ENCODE data around the gene NBPF3.
"Not testable (repeated sequence)": the region's sequence is repeated elsewhere in the genome, so short reads cannot be mapped to it uniquely, and the experiment has no call there.

The NBPF3 gene

DNA sequence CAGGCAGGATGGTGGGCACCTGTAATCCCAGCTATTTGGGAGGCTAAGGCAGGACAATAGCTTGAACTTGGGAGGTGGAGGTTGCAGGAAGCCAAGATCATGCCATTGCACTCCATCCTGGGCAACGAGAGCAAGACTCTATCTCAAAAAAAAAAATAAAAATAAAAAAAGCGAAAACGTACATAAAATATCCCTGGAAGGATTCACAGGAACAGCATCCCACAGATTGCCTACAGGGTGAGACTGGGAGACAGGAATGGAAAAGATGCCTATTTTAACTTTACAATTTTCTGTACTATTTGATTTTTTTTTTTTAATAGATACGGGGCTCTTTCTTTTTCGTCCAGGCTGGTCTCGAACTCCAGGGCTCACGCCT lies 604 bp upstream of the NBPF3 start:
- DNase-seq = no peak

DNA sequence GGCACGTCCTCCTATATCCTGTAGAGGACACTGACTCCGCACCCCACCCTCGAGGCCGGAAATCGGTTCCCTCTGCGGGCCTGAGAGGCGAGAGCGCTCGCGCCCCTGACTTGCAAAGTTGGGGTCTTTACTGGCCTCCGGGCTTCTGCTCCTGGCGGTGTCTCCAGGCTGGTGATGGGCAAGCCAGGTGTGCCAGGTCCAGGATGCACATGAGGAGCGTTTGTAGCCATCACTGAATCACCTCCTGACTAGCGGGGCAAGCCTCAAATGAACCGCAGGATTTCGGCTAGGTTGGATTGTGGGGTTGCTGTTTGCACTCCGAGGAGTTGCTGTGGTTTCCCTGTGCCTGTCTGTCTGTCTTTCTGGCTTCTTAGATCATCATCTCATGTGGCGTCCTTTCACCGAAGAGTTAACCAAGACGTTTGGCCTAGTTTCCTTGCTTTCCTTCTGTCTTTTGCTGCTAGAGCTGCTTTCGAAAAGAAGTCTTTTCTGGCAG lies 741 bp downstream of the NBPF3 start:
- DNase-seq = peak; percentile 21

GRCh38 chr1:21446647-21447046 lies 6.7 kb downstream of the NBPF3 start:
- not testable (repeated sequence) for DNase-seq

GRCh38 chr1:21447311-21447710 lies 7.4 kb downstream of the NBPF3 start:
- no peak for DNase-seq

DNA sequence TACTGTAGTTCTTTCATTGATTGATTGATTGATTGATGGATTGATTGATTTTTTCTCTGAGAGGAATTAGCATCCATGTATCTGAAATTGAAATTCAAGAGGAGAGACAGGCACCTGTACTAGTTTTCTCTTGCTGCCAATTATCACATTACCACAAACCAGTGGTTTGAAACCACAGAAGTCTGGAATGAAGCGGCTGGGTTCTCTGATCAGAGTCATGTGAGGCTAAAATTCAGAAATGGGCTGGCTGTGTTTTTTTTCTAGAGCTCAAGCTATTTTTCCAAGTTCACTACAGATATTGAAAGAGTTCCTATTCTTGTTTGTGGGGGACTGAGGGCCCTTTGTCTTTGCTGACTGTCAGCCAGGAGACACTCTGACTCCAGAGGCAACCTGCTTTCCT lies 10.0 kb downstream of the NBPF3 start:
- peak; percentile 65 for DNase-seq

DNA sequence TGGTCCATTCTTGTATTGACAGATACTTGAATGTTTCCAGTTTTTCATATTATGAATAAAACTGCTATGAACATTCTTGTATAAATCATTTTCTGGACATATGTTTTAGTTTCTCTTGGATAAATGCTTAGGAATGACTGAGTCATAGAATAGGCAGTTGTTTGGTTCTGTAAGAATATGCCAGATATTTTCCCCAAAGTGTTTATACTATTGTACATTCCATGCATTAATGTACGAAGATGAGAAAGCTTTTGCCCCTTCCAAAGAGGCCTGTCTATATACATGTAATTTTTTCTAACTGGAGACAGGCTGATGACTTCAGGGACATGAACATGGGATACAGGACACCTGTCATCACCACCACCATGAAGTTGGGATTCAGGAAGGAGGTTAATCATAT lies 11.3 kb downstream of the NBPF3 start:
- no peak for DNase-seq

- DNase-seq = peak; percentile 86
These were observed 12.1 kb downstream of the NBPF3 start for GRCh38 chr1:21451981-21452411.

- peak; percentile 92 for DNase-seq
These were observed 14.2 kb downstream of the NBPF3 start for GRCh38 chr1:21453964-21454614.

GRCh38 chr1:21454904-21455303 lies 15.0 kb downstream of the NBPF3 start:
- DNase-seq = not testable (repeated sequence)

GRCh38 chr1:21457654-21458053 lies 17.7 kb downstream of the NBPF3 start:
- no peak for DNase-seq

DNA sequence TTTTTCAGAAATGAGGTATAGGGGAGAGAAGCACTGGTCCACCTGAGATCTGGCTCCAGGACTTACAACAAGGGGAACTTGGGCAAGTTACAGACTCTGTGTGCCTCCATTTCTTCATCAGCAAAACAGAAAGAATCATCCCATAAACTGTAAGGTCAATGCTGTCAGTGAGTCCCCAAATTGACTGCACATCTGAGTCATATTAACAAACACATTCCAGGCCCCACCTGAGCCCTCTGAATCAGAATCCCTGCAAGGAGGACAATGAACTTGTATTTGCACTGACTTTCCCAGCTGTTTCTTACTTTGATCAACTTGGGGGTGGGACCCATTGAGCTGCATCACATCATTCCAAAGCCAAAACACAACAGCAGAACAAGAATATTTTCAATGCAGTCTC lies 25.2 kb downstream of the NBPF3 start:
- DNase-seq = not testable (repeated sequence)

DNA sequence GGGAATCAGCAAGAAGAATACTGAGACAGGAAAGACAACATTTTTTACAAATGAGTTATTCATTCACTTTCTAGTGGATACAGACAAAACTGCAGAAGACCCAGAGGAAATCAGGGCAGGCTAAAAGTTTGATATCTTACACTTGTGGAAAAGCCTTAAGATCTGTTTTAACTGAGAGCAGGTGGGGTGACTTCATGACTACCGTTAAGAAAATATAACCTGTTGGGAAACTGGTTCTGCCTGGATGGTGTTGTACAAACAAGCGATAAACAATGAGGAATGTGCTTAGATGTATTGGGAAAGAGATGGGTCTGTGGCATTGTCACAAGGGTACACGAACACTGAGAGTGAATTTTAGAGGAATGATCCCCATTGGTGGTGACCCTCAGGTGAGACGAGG lies 28.0 kb downstream of the NBPF3 start:
- DNase-seq = not testable (repeated sequence)

DNA sequence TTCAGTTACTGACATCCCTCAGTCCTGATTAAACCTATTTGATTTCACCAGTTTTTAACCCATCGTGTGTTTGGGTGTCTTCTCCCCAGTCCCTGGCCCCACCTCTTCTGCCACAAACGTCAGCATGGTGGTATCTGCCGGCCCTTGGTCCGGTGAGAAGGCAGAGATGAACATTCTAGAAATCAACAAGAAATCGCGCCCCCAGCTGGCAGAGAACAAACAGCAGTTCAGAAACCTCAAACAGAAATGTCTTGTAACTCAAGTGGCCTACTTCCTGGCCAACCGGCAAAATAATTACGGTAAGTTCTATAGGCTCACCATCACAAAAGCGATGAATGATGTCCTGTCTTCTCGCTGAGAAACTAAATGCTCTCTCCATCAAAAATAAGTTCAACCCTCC lies 28.7 kb downstream of the NBPF3 start:
- peak; percentile 71 for DNase-seq

DNA sequence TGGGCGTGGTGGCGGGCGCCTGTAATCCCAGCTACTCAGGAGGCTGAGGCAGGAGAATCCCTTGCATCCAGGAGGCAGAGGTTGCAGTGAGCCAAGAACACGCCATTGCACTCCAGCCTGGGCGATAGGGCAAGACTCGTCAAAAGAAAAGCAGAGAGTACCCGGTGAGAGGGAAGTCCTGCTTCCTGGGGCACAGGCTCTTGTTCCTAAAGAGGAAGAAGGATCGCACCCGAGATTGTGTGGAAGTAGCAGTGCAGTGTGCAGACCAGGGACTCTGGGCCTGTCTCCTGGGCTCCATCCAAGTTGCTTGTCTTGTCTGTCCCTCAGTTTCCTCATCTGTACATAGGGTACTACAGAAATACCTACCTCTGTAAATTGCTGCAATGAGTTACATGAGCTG lies 29.6 kb downstream of the NBPF3 start:
- no peak for DNase-seq

DNA sequence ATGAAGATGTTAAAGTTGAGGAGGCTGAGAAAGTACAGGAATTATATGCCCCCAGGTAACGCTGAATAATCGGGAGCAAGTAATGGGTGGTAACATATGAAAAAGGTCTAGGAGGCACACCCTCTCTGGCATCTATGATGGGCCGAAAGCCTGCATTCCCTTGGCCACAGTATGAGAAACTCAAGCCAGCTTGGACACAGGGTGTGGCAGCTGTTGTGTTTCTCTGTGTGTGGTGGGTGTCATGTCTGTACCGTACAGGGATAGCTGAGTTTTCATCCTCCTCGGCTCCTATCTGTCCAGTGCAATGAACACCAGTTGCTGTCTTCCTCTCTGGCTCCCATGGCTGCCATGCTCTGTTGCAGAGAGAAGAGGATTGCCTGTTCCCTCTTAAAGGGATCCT lies 32.9 kb downstream of the NBPF3 start:
- no peak for DNase-seq

GRCh38 chr1:21478356-21478755 lies 38.4 kb downstream of the NBPF3 start:
- no peak for DNase-seq

- not testable (repeated sequence) for DNase-seq
These were observed 43.9 kb downstream of the NBPF3 start for GRCh38 chr1:21483881-21484280.

DNA sequence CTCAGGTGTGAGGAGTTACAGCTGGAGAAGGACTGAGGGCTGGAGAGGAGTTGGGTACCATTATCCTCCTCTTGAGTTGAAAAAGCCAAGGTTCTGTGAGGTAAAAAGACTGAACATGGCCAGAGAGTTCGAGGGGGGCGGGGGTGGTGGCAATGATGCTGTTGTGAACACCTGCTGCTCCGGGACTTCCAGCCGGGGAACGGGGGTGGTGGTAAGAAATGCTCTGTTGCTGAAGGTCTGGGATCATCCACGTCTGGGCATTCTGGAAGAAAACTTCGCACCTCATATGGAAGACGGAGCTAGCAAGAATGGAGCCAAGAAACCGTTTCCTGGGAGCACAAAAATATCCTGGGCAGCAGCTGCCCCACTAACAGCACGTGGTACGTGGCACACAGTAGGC lies 49.2 kb downstream of the NBPF3 start:
- no peak for DNase-seq

- peak; percentile 68 for DNase-seq
These were observed 51.0 kb downstream of the NBPF3 start for GRCh38 chr1:21490774-21491487.

- no peak for DNase-seq
These were observed 51.8 kb downstream of the NBPF3 start for GRCh38 chr1:21491488-21492355.

DNA sequence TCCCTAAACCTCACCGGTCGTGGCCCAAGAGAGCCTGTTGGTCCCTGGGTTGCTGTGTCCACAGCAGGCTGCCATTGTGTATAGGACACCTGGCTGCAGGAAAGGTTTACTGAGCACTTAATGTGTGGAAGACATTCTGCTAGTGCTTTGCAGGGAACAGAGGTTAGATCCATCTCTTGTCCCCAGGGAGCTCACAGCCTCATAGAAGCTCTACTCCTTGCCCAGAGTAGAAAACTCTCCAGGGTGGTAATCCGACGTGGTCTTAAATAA lies 52.4 kb downstream of the NBPF3 start:
- no peak for DNase-seq

- no peak for DNase-seq
These were observed 54.3 kb downstream of the NBPF3 start for GRCh38 chr1:21494196-21494595.

GRCh38 chr1:21495225-21495820 lies 55.4 kb downstream of the NBPF3 start:
- DNase-seq = no peak
